Measurements from ENCODE around the gene R3HDM4. TPM values are rescaled to one million over a fixed set of nuclear protein-coding genes. Genes with fewer than 3 reads are reported as not detected.
A peak's percentile ranks its signal among the peaks of the same experiment; 100 is the strongest.

Gene R3HDM4
- polyA plus RNA-seq, 2 of the 4 experiments (the other 2 are of a cell fraction): 22.7 to 24.8 TPM

DNA sequence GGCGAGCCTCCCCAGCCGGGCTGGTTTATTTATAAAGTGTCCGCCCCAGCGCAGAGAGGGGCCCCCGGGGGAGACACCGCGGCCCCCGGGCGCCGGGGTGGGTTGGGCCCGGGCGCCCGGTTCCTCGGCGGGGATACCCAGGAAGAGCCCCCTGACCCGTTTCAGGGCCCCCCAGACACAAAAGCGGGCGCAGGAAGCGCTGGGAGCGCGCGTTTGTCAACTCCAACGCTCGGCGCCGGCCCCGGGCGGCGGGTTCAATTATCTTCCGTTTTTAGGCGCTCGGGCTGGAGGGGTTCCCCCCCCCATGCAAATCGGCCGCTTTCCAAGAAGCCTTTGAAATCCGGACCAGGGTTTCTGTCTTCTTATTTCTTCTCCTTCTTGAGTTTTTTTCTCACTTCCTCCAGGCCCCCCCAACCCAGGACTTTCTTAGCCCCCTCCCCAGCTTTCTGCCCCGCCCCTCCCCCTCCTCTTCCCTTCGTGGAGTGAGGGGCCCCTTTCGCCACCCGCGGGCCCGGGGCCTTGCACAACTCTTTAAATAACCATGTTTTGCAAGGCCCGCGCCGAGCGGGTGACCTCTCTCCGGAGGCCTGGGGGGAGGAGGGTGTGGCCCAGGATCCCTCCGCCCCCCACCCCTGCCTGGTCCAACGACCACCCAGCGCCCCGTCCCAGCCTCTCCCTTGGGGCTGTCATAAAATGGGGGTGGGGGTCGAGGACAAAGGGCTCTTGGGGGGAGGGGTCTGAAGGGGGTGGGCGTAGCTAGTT is 13.8 kb upstream of the R3HDM4 start:
- DNase-seq (ENCODE audit: low read depth in 1 of 2, low spot score in 1 of 2) (peak in 1 of 2 experiments; percentile 48), FAIRE-seq (no peak), ATAC-seq (no peak)
- peak overlapping the region; percentile 91 for H3K4me3 ChIP-seq
- peak overlapping the region; percentile 99 to 100 for H3K27ac ChIP-seq
- under 1% methylated on average over 27 of the region's 52 CpGs for WGBS (ENCODE audit: missing lambda C conversion rate)
- TF ChIP-seq CEBPB (IDR thresholded peaks at IDR 0.05) (peak; percentile 70 to 72), RAD21 (conservative IDR thresholded peaks at IDR 0.05 in 1 of 2, IDR thresholded peaks at IDR 0.05 in 1 of 2) (no peak)
- H3K9me3 ChIP-seq: no peaks in the 10 kb centered on the region
- CTCF ChIA-PET: no interaction called here
- POLR2A ChIA-PET: interaction anchor here (0.7 kb wide), 1 partner anchor 203 kb away, joined by 8 read pairs; no protein-coding TSS in a partner anchor
- H3K4me1 ChIP-seq: peaks cover 21% of the 10 kb centered on the region; the same call in 2 of the 3 replicates
- peak overlapping the region; percentile 99 for H3K4me2 ChIP-seq

DNA sequence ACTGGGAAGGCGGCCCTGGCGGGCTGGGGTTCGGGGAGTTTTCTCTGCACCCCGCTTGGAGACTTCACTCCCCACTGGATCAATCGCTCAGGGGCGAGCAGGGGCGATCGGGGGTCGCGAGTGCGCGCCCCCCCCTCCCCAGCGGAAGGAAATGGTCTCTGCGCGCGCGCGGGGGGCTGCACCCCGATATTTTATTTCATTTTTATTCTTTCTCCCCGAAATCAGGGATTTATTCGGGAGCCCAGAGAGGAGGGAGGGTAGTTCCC is 13.2 kb upstream of the R3HDM4 start:
- DNase-seq (ENCODE audit: low read depth in 1 of 2, low spot score in 1 of 2): no peak
- H3K9me3 ChIP-seq: no peaks in the 10 kb centered on the region
- no peak for FAIRE-seq
- no peak for ATAC-seq
- ChIA-PET CTCF (no interaction called here), POLR2A (no interaction called here)
- TF ChIP-seq EP300 (IDR thresholded peaks at IDR 0.05): no peak
- H3K4me3 ChIP-seq: peak overlapping the region; percentile 91
- peak overlapping the region; percentile 99 to 100 for H3K27ac ChIP-seq
- peak overlapping the region; percentile 99 for H3K4me2 ChIP-seq
- peaks cover 21% of the 10 kb centered on the region; the same call in 2 of the 3 replicates for H3K4me1 ChIP-seq
- WGBS (ENCODE audit: missing lambda C conversion rate): 1% methylated on average over 16 of the region's 21 CpGs

DNA sequence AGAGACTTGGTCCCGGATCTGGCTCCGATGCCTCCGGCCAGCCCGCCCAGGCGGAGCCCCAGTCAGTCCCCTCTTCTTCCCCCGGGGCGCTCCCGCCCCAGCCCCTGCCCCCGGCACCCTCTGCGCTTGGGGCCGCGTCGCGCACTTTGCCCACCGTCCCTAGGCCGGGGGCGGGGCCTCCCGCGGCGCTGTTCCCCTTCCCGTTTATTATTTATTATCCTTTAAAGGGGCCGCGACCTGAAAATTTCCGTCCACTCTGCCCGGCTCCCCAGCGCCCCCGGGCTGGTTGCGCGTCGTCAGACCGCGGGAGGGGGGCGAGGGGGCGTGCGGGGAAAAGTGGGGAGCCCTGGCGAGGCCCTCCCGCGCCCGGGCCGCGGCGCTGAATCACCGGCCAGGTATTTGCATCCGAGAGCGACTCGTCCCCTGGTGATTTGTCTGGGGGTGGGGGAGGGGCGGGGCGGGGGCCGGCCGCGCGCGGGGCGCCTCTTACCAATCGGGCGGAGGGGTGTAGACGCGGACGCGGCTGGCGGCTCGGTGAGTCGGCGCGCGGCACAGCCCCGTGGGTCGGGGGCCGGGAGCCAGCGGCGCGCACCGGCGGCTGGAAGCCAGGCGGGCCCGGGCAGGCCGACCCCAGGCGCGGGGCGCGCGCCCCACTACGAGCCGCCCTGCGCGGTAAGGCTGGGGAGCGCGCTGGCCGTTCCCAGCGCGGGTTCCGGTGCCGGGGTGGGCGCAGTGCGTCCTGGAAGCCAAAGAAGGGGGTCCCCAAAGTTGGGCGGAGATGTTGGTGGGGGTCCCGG is 12.7 kb upstream of the R3HDM4 start, which contains the start of gene ARID3A:
TSS of gene ARID3A (plus strand) at position 510 of the 797 bp plus-strand sequence. CDS start 3,494 bp downstream, outside the sequence.
- POLR2A ChIA-PET: no interaction called here
- H3K27ac ChIP-seq: peak within 1 kb of the TSS; percentile 99 to 100
- TF ChIP-seq ZSCAN20 (CRISPR knock-in tag; IDR thresholded peaks at IDR 0.05): no peak
- TF ChIP-seq, protein P1, sequence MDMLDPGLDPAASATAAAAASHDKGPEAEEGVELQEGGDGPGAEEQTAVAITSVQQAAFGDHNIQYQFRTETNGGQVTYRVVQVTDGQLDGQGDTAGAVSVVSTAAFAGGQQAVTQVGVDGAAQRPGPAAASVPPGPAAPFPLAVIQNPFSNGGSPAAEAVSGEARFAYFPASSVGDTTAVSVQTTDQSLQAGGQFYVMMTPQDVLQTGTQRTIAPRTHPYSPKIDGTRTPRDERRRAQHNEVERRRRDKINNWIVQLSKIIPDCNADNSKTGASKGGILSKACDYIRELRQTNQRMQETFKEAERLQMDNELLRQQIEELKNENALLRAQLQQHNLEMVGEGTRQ (IDR thresholded peaks at IDR 0.05): no peak
- TF ChIP-seq JUNB (IDR thresholded peaks at IDR 0.05): no peak
- TF ChIP-seq JUN (IDR thresholded peaks at IDR 0.05): 0 out of 5 replicates have a peak, but pooled peaks of 1 of the 2 experiments have one; percentile 24
- TF ChIP-seq PHF8 (IDR thresholded peaks at IDR 0.05; ENCODE audit: borderline replicate concordance, low read depth): no peak
- TF ChIP-seq HEYL (CRISPR knock-in tag; IDR thresholded peaks at IDR 0.05): no peak
- no peak for TF ChIP-seq CHD4 (IDR thresholded peaks at IDR 0.05; ENCODE audit: borderline replicate concordance)
- no peak for TF ChIP-seq FOXS1 (CRISPR knock-in tag; IDR thresholded peaks at IDR 0.05)
- TF ChIP-seq, protein P2, sequence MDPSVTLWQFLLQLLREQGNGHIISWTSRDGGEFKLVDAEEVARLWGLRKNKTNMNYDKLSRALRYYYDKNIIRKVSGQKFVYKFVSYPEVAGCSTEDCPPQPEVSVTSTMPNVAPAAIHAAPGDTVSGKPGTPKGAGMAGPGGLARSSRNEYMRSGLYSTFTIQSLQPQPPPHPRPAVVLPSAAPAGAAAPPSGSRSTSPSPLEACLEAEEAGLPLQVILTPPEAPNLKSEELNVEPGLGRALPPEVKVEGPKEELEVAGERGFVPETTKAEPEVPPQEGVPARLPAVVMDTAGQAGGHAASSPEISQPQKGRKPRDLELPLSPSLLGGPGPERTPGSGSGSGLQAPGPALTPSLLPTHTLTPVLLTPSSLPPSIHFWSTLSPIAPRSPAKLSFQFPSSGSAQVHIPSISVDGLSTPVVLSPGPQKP (IDR thresholded peaks at IDR 0.05; ENCODE audit: low read depth, low read length): no peak
- no peak for TF ChIP-seq TFCP2L1 (CRISPR knock-in tag; IDR thresholded peaks at IDR 0.05)
- TF ChIP-seq FOSL2 (IDR thresholded peaks at IDR 0.05): no peak
- peak; percentile 51; the same call in 1 of the 2 replicates for TF ChIP-seq FOSL2 (CRISPR knock-in tag; IDR thresholded peaks at IDR 0.05)
- no peak for TF ChIP-seq RFX5 (IDR thresholded peaks at IDR 0.05)
- TF ChIP-seq ESRRA (IDR thresholded peaks at IDR 0.05; ENCODE audit: borderline replicate concordance, low read length): no peak
- TF ChIP-seq, protein P3, sequence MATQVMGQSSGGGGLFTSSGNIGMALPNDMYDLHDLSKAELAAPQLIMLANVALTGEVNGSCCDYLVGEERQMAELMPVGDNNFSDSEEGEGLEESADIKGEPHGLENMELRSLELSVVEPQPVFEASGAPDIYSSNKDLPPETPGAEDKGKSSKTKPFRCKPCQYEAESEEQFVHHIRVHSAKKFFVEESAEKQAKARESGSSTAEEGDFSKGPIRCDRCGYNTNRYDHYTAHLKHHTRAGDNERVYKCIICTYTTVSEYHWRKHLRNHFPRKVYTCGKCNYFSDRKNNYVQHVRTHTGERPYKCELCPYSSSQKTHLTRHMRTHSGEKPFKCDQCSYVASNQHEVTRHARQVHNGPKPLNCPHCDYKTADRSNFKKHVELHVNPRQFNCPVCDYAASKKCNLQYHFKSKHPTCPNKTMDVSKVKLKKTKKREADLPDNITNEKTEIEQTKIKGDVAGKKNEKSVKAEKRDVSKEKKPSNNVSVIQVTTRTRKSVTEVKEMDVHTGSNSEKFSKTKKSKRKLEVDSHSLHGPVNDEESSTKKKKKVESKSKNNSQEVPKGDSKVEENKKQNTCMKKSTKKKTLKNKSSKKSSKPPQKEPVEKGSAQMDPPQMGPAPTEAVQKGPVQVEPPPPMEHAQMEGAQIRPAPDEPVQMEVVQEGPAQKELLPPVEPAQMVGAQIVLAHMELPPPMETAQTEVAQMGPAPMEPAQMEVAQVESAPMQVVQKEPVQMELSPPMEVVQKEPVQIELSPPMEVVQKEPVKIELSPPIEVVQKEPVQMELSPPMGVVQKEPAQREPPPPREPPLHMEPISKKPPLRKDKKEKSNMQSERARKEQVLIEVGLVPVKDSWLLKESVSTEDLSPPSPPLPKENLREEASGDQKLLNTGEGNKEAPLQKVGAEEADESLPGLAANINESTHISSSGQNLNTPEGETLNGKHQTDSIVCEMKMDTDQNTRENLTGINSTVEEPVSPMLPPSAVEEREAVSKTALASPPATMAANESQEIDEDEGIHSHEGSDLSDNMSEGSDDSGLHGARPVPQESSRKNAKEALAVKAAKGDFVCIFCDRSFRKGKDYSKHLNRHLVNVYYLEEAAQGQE (IDR thresholded peaks at IDR 0.05): no peak
- TF ChIP-seq, protein P4, sequence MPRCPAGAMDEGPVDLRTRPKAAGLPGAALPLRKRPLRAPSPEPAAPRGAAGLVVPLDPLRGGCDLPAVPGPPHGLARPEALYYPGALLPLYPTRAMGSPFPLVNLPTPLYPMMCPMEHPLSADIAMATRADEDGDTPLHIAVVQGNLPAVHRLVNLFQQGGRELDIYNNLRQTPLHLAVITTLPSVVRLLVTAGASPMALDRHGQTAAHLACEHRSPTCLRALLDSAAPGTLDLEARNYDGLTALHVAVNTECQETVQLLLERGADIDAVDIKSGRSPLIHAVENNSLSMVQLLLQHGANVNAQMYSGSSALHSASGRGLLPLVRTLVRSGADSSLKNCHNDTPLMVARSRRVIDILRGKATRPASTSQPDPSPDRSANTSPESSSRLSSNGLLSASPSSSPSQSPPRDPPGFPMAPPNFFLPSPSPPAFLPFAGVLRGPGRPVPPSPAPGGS (IDR thresholded peaks at IDR 0.05): no peak
- peaks cover 21% of the 10 kb centered on the region; the same call in 2 of the 3 replicates for H3K4me1 ChIP-seq
- DNase-seq (ENCODE audit: low read depth in 1 of 2, low spot score in 1 of 2) (peak; percentile 71 to 77), FAIRE-seq (no peak), ATAC-seq (peak; percentile 62 to 73)
- WGBS (ENCODE audit: missing lambda C conversion rate): 2% methylated on average over 16 of the region's 97 CpGs
- H3K4me3 ChIP-seq: peak within 1 kb of the TSS; percentile 91
- peak within 1 kb of the TSS; percentile 99 for H3K4me2 ChIP-seq
- H3K9me3 ChIP-seq: no peaks in the 10 kb centered on the region
- CTCF ChIA-PET: interaction anchor here (5.5 kb wide), 1 partner anchor 58 kb away, joined by 93 read pairs; the partner anchor contains the start of gene WDR18

All from A549 (cell line).